Mesenchymal stem cell (in vitro differentiated cells and primary cell): ENCODE results near the gene FAM180B. TPM values are rescaled to one million over a fixed set of nuclear protein-coding genes. Genes with fewer than 3 reads are reported as not detected.

Experiments
- DNase-seq: peaks from one replicate; pipeline ENCODE4 v3.0.0-alpha.2; 2013
- H2AFZ ChIP-seq: one replicate; pipeline ENCODE4 v1.6.1; 2013; ENCODE audit warnings: low read depth, mild to moderate bottlenecking, control low read depth, inconsistent platforms, low read length, moderate library complexity
- H2AK5ac ChIP-seq: 2 replicates; pipeline ENCODE4 v1.6.1; 2013; ENCODE audit warnings: low read length, moderate library complexity, mild to moderate bottlenecking, inconsistent platforms; ENCODE audit not compliant: severe bottlenecking
- H2BK120ac ChIP-seq: one replicate; pipeline ENCODE4 v1.6.1; 2013; ENCODE audit warnings: low read depth, mild to moderate bottlenecking, inconsistent platforms, low read length, moderate library complexity
- H2BK12ac ChIP-seq, 2 experiments: one replicate each; pipeline ENCODE4 v1.6.1; 2013; ENCODE audit warnings: inconsistent platforms in 2 of 2, low read length in 2 of 2, mild to moderate bottlenecking in 2 of 2, moderate library complexity in 2 of 2, control low read depth in 1 of 2
- H2BK15ac ChIP-seq: one replicate; pipeline ENCODE4 v1.6.1; 2013; ENCODE audit warnings: mild to moderate bottlenecking, low read depth, inconsistent platforms; ENCODE audit not compliant: poor library complexity, severe bottlenecking
- H2BK5ac ChIP-seq: 2 replicates; pipeline ENCODE4 v1.6.1; 2013; ENCODE audit warnings: low read depth, mild to moderate bottlenecking, low read length, control low read depth, inconsistent platforms; ENCODE audit not compliant: poor library complexity, severe bottlenecking
- H3K14ac ChIP-seq, 2 experiments: one replicate each; pipeline ENCODE4 v1.6.1; 2013; ENCODE audit warnings: inconsistent platforms in 2 of 2, low read length in 2 of 2, control low read depth in 1 of 2, mild to moderate bottlenecking in 1 of 2, moderate library complexity in 1 of 2
- H3K18ac ChIP-seq, 2 experiments: one replicate each; pipeline ENCODE4 v1.6.1; 2013; ENCODE audit warnings: inconsistent platforms in 2 of 2, low read length in 2 of 2, control low read depth in 1 of 2, low read depth in 1 of 2, mild to moderate bottlenecking in 1 of 2
- H3K23ac ChIP-seq, 2 experiments: one replicate each; pipeline ENCODE4 v1.6.1; 2013; ENCODE audit warnings: inconsistent platforms in 2 of 2, low read length in 2 of 2, mild to moderate bottlenecking in 2 of 2, moderate library complexity in 2 of 2, control low read depth in 1 of 2
- H3K27ac ChIP-seq: 2 replicates; pipeline ENCODE4 v1.5.1; 2013; ENCODE audit warnings: mild to moderate bottlenecking, moderate library complexity, low read length, control low read depth, inconsistent platforms; ENCODE audit not compliant: poor library complexity, severe bottlenecking
- H3K27me3 ChIP-seq, 2 experiments: 2 replicates each; pipeline versions ENCODE4 v1.6.1 to v1.7.0; 2013; ENCODE audit warnings: low read length in 2 of 2, mild to moderate bottlenecking in 2 of 2, moderate library complexity in 2 of 2, control low read depth in 1 of 2, inconsistent platforms in 1 of 2; ENCODE audit not compliant: control insufficient read depth in 1 of 2, insufficient read depth in 1 of 2
- H3K36me3 ChIP-seq, 2 experiments: 2 replicates each; pipeline versions ENCODE4 v1.6.1 to v1.7.0; 2013; ENCODE audit warnings: low read length in 2 of 2, control low read depth in 1 of 2, inconsistent platforms in 1 of 2, low read depth in 1 of 2, mild to moderate bottlenecking in 1 of 2; ENCODE audit not compliant: insufficient read depth in 2 of 2, control insufficient read depth in 1 of 2
- H3K4ac ChIP-seq, 2 experiments: one replicate each; pipeline ENCODE4 v1.6.1; 2013; ENCODE audit warnings: inconsistent platforms in 2 of 2, low read length in 2 of 2, mild to moderate bottlenecking in 2 of 2, moderate library complexity in 2 of 2, control low read depth in 1 of 2, low read depth in 1 of 2
- H3K4me1 ChIP-seq: 2 replicates; pipeline ENCODE4 v1.6.1; 2013; ENCODE audit warnings: low read depth, low read length, control low read depth; ENCODE audit not compliant: control insufficient read depth, insufficient read depth
- H3K4me2 ChIP-seq: 2 replicates; pipeline ENCODE4 v1.6.1; 2013; ENCODE audit warnings: low read length, mild to moderate bottlenecking, inconsistent platforms; ENCODE audit not compliant: poor library complexity, severe bottlenecking
- H3K4me3 ChIP-seq, 2 experiments: 2 replicates each; pipeline versions ENCODE4 v1.5.1 to v1.7.0; 2013; ENCODE audit warnings: low read length in 2 of 2, mild to moderate bottlenecking in 2 of 2, control low read depth in 1 of 2, low read depth in 1 of 2; ENCODE audit not compliant: insufficient read depth in 1 of 2
- H3K79me1 ChIP-seq: replicated peaks from 2 replicates; pipeline ENCODE4 v1.6.1; 2013; ENCODE audit warnings: mild to moderate bottlenecking, control low read depth, low read length, inconsistent platforms; ENCODE audit not compliant: poor library complexity, severe bottlenecking
- H3K9ac ChIP-seq: 2 replicates; pipeline ENCODE4 v1.7.0; 2013; ENCODE audit warnings: mild to moderate bottlenecking, low read length, moderate library complexity
- H3K9me3 ChIP-seq: 2 replicates; pipeline ENCODE4 v1.7.0; 2013; ENCODE audit warnings: mild to moderate bottlenecking, low read length; ENCODE audit not compliant: control insufficient read depth
- H4K8ac ChIP-seq: one replicate; pipeline ENCODE4 v1.6.1; 2013; ENCODE audit warnings: inconsistent platforms, mild to moderate bottlenecking, low read length, moderate library complexity
- H4K91ac ChIP-seq: one replicate; pipeline ENCODE4 v1.6.1; 2013; ENCODE audit warnings: mild to moderate bottlenecking, low read length, inconsistent platforms
- WGBS: methylation state at CpG from one replicate; pipeline ENCODE4 v1.1.7; 2013; ENCODE audit warnings: mixed read lengths; 5-methylcytosine and 5-hydroxymethylcytosine counted together
- polyA plus RNA-seq, 2 experiments: library from polyadenylated mRNA; stranded (reverse); fragments of 200-250 nt; gene quantifications; one replicate each; pipeline ENCODE4 v1.2.3, GENCODE V29; 2013

Gene FAM180B
- not detected for polyA plus RNA-seq (2013, experiment 1 of 2)
- polyA plus RNA-seq (2013, experiment 2 of 2), result not detected

DNA sequence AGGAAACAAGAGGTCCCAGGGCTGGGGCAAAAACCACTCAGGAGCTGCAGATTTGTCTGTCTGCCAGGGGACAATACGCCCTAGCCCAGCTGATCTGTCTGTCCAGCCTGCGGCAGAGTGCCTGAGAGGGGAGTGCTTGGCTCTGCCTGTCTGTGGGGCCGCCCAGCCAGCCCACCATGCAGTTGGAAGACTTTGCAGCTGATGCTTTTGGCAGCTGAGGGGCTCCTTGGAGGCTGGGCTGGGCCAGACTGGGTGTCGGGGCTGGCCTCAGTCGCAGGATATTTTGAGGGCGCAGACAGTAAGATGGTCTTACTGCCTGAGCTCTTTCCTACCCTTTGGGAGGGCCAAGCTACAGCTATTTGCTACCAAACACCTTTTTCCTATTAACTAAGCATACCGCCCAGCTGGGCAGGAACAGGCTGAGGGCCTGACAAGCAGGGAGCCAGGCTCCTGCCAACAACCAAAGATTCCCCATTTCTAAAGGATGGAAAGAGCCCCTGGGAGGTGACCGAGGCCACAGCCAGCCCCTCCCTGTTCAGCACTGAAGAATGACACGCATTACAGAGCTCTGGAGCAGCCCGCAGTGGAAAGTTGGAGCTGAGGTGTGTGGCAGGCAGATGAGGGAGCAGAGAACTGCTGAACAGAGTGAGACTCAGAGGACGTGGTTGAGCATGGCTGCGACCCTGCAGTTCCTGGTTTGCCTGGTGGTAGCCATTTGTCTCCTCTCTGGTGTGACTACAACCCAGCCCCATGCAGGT is at the start of gene FAM180B:
Gene FAM180B (plus strand): TSS at position 581 of the 758 bp plus-strand sequence. CDS start 91 bp downstream, at position 672.
- no peak within 1 kb of the TSS for H3K23ac ChIP-seq
- H2AK5ac ChIP-seq, result no peak within 1 kb of the TSS
- H2BK15ac ChIP-seq, result no peak within 1 kb of the TSS
- H2BK12ac ChIP-seq, result peak within 1 kb of the TSS in 1 of 2 experiments; percentile 12
- peaks cover 6% of the 10 kb centered on the region for H3K79me1 ChIP-seq
- no peaks in the 10 kb centered on the region for H3K27me3 ChIP-seq
- no peak for DNase-seq
- no peak within 1 kb of the TSS for H3K18ac ChIP-seq
- no peak within 1 kb of the TSS for H3K4me2 ChIP-seq
- WGBS, result 90% methylated on average over 12 of the region's 12 CpGs
- H3K4me3 ChIP-seq, result peak within 1 kb of the TSS in 1 of 2 experiments; percentile 47
- H3K9ac ChIP-seq, result peak within 1 kb of the TSS; percentile 49
- H3K4ac ChIP-seq, result no peak within 1 kb of the TSS
- no peak within 1 kb of the TSS for H3K14ac ChIP-seq
- H3K4me1 ChIP-seq, result no peaks in the 10 kb centered on the region
- H4K8ac ChIP-seq, result no peak within 1 kb of the TSS
- no peak within 1 kb of the TSS for H2AFZ ChIP-seq
- H2BK5ac ChIP-seq, result no peak within 1 kb of the TSS
- H3K9me3 ChIP-seq, result no peaks in the 10 kb centered on the region
- H2BK120ac ChIP-seq, result no peak within 1 kb of the TSS
- H3K27ac ChIP-seq, result no peak within 1 kb of the TSS
- no peak within 1 kb of the TSS for H4K91ac ChIP-seq
- H3K36me3 ChIP-seq, result peaks cover 39 to 51% of the 10 kb centered on the region in 2 experiments

DNA sequence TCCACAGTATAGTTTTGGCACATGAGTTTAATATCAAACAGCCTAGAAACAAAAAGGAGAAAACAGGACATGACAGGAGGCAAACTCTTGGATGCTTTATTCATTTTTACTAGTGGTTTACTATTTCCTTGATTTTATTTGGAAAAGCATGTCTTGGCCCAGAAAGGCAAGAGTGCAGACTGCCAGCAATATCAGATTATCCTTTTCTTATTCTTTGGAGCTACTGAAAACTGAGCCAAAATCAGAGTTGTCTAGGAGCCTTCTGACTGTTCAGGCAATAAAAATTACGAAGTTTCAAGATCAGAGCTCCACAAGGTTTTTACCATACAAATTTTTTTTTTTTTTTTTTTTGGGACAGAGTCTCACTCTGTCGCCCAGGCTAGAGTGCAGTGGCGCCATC is 49.6 kb upstream of the FAM180B start:
- Histone ChIP-seq H3K4ac (no peak overlapping the region), H2BK5ac (no peak overlapping the region), H3K4me2 (no peak overlapping the region), H3K27ac (no peak overlapping the region), H2BK12ac (no peak overlapping the region), H3K79me1 (no peaks in the 10 kb centered on the region), H3K9ac (no peak overlapping the region), H3K36me3 (peaks cover 6 to 10% of the 10 kb centered on the region in 2 experiments), H2BK120ac (no peak overlapping the region), H4K8ac (no peak overlapping the region), H4K91ac (no peak overlapping the region), H2BK15ac (no peak overlapping the region), H3K27me3 (no peaks in the 10 kb centered on the region), H3K9me3 (no peaks in the 10 kb centered on the region), H3K18ac (no peak overlapping the region), H2AK5ac (no peak overlapping the region), H2AFZ (no peak overlapping the region), H3K4me1 (peaks cover 9% of the 10 kb centered on the region), H3K14ac (no peak overlapping the region), H3K23ac (no peak overlapping the region), H3K4me3 (no peak overlapping the region)
- WGBS, result 100% methylated on average over 3 of the region's 3 CpGs
- no peak for DNase-seq

DNA sequence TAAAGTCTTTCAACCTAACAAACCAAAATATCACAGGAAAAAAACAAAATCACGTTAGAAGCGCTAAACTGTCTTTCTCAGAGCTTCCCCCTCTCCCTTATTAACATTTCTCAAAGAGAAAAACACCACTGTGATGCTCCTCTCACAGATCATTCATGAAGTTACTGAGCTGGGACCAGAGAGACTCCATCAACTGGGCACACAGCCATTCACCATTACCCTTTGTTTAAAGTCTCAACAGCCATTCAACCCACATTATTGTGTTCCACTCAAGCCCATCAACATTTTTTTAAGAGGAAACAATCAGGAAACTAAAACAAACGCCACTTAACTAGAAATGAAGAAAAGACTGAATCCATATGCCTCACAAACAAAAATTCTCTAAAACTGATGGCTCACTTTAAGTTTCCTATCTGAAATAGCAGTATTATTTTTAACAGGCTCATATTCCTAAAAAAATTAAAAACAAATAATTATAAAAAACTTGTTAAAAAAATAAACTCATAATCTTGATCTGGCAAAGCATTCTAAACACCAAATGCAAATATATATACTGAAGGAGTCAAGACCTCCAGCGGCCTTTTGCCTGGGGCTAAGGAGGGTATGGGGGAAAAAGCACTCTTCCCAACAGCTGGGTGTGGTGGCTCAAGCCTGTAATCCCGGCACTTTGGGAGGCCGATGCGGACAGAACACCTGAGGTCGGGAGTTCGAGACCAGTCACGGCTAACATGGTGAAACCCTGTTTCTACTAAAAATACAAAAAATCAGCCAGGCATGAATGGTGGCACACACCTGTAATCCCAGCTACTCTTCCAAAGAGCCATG is 47.5 kb upstream of the FAM180B start:
- no peak overlapping the region for H3K23ac ChIP-seq
- H3K36me3 ChIP-seq, result peaks cover 6 to 17% of the 10 kb centered on the region in 2 experiments
- no peak for DNase-seq
- H3K4me2 ChIP-seq, result no peak overlapping the region
- H3K14ac ChIP-seq, result no peak overlapping the region
- no peak overlapping the region for H3K18ac ChIP-seq
- H3K4me3 ChIP-seq, result no peak overlapping the region
- no peak overlapping the region for H2BK5ac ChIP-seq
- H3K79me1 ChIP-seq, result no peaks in the 10 kb centered on the region
- H4K8ac ChIP-seq, result no peak overlapping the region
- no peak overlapping the region for H2BK12ac ChIP-seq
- H2BK120ac ChIP-seq, result no peak overlapping the region
- WGBS, result 80% methylated on average over 10 of the region's 10 CpGs
- peaks cover 9% of the 10 kb centered on the region for H3K4me1 ChIP-seq
- H4K91ac ChIP-seq, result no peak overlapping the region
- peak overlapping the region; percentile 38 for H3K27ac ChIP-seq
- no peaks in the 10 kb centered on the region for H3K27me3 ChIP-seq
- no peaks in the 10 kb centered on the region for H3K9me3 ChIP-seq
- no peak overlapping the region for H2AFZ ChIP-seq
- no peak overlapping the region for H3K4ac ChIP-seq
- H3K9ac ChIP-seq, result no peak overlapping the region
- H2BK15ac ChIP-seq, result no peak overlapping the region
- no peak overlapping the region for H2AK5ac ChIP-seq

DNA sequence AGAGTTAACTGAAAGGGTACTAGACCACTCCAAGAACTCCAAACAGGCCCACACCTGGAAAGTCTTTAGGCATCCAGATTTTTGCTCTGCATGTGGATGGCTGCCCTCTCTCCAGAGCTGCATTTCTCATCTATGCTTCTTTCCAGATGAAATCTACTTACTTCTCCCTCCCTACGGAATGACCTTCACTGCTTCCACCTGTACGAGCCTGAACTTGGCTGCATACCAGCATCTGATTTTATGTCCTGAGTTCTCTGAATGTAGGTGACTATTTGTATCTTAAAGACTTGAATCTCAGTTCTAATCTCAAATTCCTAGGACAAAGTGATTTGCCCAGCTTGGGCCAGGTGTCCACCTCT is 46.8 kb upstream of the FAM180B start:
- Histone ChIP-seq H3K36me3 (peaks cover 6 to 17% of the 10 kb centered on the region in 2 experiments), H3K27ac (peak overlapping the region; percentile 2), H3K79me1 (no peaks in the 10 kb centered on the region), H3K9ac (peak overlapping the region; percentile 39), H4K8ac (no peak overlapping the region), H2BK15ac (no peak overlapping the region), H3K4me1 (peaks cover 9% of the 10 kb centered on the region), H3K23ac (no peak overlapping the region), H2BK12ac (no peak overlapping the region), H3K18ac (no peak overlapping the region), H4K91ac (no peak overlapping the region), H3K4me2 (no peak overlapping the region), H3K4me3 (peak overlapping the region in 1 of 2 experiments; percentile 34), H2AFZ (no peak overlapping the region), H2AK5ac (no peak overlapping the region), H3K14ac (no peak overlapping the region), H3K27me3 (no peaks in the 10 kb centered on the region), H2BK120ac (no peak overlapping the region), H2BK5ac (no peak overlapping the region), H3K9me3 (no peaks in the 10 kb centered on the region), H3K4ac (no peak overlapping the region)
- no peak for DNase-seq
- 100% methylated on average over 2 of the region's 2 CpGs for WGBS
